GM11168 (cell line): ENCODE data around the gene ZDHHC11B.

ENCODE experiments used
- in situ Hi-C: fragments of 300-500 bp; cut with MboI; formaldehyde crosslinking; loops from one replicate; pipeline ENCODE4 v1.12.0; 2022; ENCODE audit warnings: low sequenced_read_pairs; ENCODE audit not compliant: unreplicated experiment

Gene ZDHHC11B

GRCh38 chr5:679166-679895, 105.2 kb downstream of the ZDHHC11B start:
- in situ Hi-C loops = loop anchor here (5.0 kb wide), 1 partner anchor 93 kb away; no protein-coding TSS in a partner anchor

- in situ Hi-C loops = loop anchor here (5.0 kb wide), 1 partner anchor 94 kb away; no protein-coding TSS in a partner anchor
Observed at GRCh38 chr5:678521-678920, 106.0 kb downstream of the ZDHHC11B start.

- in situ Hi-C loops = loop anchor here (5.0 kb wide), 1 partner anchor 95 kb away; no protein-coding TSS in a partner anchor
Observed at GRCh38 chr5:677131-678101, 107.1 kb downstream of the ZDHHC11B start.

GRCh38 chr5:676699-677076, 107.8 kb downstream of the ZDHHC11B start:
- in situ Hi-C loops = loop anchor here (5.0 kb wide), 1 partner anchor 96 kb away; no protein-coding TSS in a partner anchor

GRCh38 chr5:675871-676698, 108.4 kb downstream of the ZDHHC11B start:
- in situ Hi-C loops = loop anchor here (5.0 kb wide), 1 partner anchor 96 kb away; no protein-coding TSS in a partner anchor

- in situ Hi-C loops = loop anchor here (5.0 kb wide), 1 partner anchor 97 kb away; no protein-coding TSS in a partner anchor
Observed at GRCh38 chr5:675111-675870, 109.2 kb downstream of the ZDHHC11B start.

GRCh38 chr5:674630-675011, 109.9 kb downstream of the ZDHHC11B start:
- in situ Hi-C loops = loop anchor here (5.0 kb wide), 1 partner anchor 98 kb away; no protein-coding TSS in a partner anchor

- in situ Hi-C loops = no loop called here
Observed at GRCh38 chr5:673831-674629, 110.5 kb downstream of the ZDHHC11B start.

GRCh38 chr5:673161-673830, 111.2 kb downstream of the ZDHHC11B start:
- in situ Hi-C loops = no loop called here

- in situ Hi-C loops = no loop called here
Observed at GRCh38 chr5:672329-673160, 112.0 kb downstream of the ZDHHC11B start.

- in situ Hi-C loops = no loop called here
Observed at GRCh38 chr5:671459-672328, 112.8 kb downstream of the ZDHHC11B start.

- in situ Hi-C loops = no loop called here
Observed at GRCh38 chr5:670396-671270, 113.9 kb downstream of the ZDHHC11B start.

GRCh38 chr5:669842-670395, 114.6 kb downstream of the ZDHHC11B start:
- in situ Hi-C loops = no loop called here

GRCh38 chr5:669111-669841, 115.3 kb downstream of the ZDHHC11B start:
- in situ Hi-C loops = no loop called here
